Activated naive CD4-positive, alpha-beta T cell treated with anti-CD3 and anti-CD28 coated beads, Interleukin-2, amount 50 U/mL, for 24 hours (primary cell): ENCODE data around the gene CNIH1.
"Not testable (repeated sequence)": the region's sequence is repeated elsewhere in the genome, so short reads cannot be mapped to it uniquely, and the experiment has no call there.

Experiments
- H3K27ac Mint-ChIP-seq: one replicate; pipeline ENCODE4 v1.8.0; 2021; ENCODE audit warnings: mild to moderate bottlenecking, mixed read lengths
- H3K27me3 Mint-ChIP-seq: one replicate; pipeline ENCODE4 v1.8.0; 2021; ENCODE audit warnings: mixed read lengths
- H3K36me3 Mint-ChIP-seq: one replicate; pipeline ENCODE4 v1.8.0; 2021; ENCODE audit warnings: mixed read lengths
- H3K4me1 Mint-ChIP-seq: one replicate; pipeline ENCODE4 v1.8.0; 2021; ENCODE audit warnings: mixed read lengths
- H3K4me3 Mint-ChIP-seq: one replicate; pipeline ENCODE4 v1.8.0; 2021; ENCODE audit warnings: mild to moderate bottlenecking, mixed read lengths
- H3K9me3 Mint-ChIP-seq: one replicate; pipeline ENCODE4 v1.8.0; 2021; ENCODE audit warnings: mixed read lengths

The CNIH1 gene

DNA sequence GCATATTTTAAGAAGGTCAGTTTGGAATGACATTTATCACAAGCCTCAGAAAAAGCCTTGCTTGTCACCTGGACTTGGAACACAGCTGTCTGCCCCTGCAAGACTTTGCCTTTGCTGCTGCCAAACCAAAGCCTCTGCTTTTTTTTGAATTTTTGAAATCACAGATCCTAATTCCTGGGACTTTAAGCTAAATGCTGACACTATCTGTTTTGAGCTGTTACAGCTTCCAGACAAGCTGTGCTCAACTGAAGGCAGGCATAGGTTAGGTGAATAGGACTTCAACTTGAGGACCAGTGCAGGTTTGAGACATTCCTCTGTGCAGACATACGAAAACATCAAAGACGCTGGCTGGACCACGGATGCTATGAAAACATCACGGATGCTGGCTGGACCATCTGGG lies 55.6 kb downstream of the CNIH1 start:
- H3K4me3 Mint-ChIP-seq, result no peak overlapping the region
- no peaks in the 10 kb centered on the region for H3K36me3 Mint-ChIP-seq
- H3K9me3 Mint-ChIP-seq, result no peaks in the 10 kb centered on the region
- no peak overlapping the region for H3K27ac Mint-ChIP-seq
- H3K4me1 Mint-ChIP-seq, result no peaks in the 10 kb centered on the region
- peaks cover 4% of the 10 kb centered on the region for H3K27me3 Mint-ChIP-seq

DNA sequence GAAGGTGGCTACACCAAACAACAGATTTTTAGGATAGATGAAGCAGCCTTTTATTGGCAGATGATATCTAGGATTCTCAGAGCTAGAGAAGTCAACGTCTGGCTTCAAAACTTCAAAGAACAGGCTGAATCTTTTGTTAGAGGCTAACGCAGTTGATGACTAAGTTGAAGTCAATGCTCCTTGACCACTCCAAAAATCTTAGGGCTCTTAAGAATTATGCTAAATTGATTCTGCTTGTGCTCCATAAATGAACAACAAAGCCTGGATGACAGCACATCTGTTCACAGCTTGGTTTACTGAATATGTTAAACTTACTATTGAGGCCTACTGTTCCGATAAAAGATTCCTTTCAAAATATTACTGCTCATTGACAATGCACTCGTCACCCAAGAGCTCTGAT lies 57.3 kb downstream of the CNIH1 start:
- H3K4me1 Mint-ChIP-seq, result no peaks in the 10 kb centered on the region
- no peaks in the 10 kb centered on the region for H3K36me3 Mint-ChIP-seq
- H3K27ac Mint-ChIP-seq, result no peak overlapping the region
- no peaks in the 10 kb centered on the region for H3K9me3 Mint-ChIP-seq
- H3K27me3 Mint-ChIP-seq, result peaks cover 4% of the 10 kb centered on the region
- H3K4me3 Mint-ChIP-seq, result no peak overlapping the region

DNA sequence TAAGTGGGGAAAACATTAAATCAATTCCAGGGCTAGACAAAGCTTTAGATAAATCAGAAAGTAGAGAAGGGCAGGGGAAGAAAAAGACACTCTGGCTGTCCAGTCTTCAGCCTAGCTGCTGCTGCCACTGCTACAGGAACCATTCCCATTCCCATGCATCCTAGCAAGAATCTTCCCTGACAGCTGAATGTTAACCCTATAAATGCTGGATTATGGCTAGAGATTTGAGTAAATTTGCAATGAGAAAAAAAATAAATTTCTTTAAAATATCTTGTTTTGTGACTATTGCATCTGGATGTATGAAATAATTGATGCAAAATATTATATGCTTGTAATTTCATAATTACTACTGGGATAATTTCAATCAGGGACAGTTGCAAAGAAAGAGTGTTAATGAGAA lies 59.4 kb downstream of the CNIH1 start:
- no peak overlapping the region for H3K27ac Mint-ChIP-seq
- no peaks in the 10 kb centered on the region for H3K4me1 Mint-ChIP-seq
- H3K36me3 Mint-ChIP-seq, result no peaks in the 10 kb centered on the region
- H3K4me3 Mint-ChIP-seq, result no peak overlapping the region
- no peaks in the 10 kb centered on the region for H3K9me3 Mint-ChIP-seq
- H3K27me3 Mint-ChIP-seq, result peaks cover 4% of the 10 kb centered on the region

DNA sequence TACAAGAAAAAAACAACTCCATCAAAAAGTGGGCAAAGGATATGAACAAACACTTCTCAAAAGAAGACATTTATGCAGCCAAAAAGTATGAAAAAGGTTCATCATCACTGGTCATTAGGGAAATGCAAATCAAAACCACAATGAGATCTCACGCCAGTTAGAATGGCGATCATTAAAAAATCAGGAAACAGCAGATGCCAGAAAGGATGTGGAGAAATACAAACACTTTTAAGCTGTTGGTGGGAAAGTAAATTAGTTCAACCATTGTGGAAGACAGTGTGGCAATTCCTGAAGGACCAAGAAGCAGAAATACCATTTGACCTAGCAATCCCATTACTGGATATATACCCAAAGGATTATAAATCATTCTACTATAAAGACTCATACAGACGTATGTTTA lies 60.6 kb downstream of the CNIH1 start:
- H3K27ac Mint-ChIP-seq, H3K36me3 Mint-ChIP-seq, H3K4me1 Mint-ChIP-seq, H3K9me3 Mint-ChIP-seq, H3K27me3 Mint-ChIP-seq, H3K4me3 Mint-ChIP-seq: not testable (repeated sequence)

DNA sequence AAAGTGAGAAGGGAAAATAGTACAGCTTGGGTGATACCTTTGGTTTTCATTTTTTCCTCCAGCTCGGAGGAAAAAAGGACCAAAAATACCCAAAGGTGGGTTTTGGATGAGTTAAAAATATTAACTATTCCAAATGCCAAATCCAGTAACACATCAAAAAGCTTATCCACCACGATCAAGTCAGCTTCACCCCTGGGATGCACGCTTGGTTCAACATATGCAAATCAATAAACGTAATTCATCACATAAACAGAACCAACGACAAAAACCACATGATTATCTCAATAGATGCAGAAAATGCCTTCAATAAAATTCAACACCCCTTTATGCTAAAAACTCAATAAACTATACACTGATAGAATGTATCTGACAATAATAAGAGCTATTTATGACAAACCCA lies 62.3 kb downstream of the CNIH1 start:
- H3K27ac Mint-ChIP-seq, H3K4me3 Mint-ChIP-seq, H3K9me3 Mint-ChIP-seq, H3K4me1 Mint-ChIP-seq, H3K27me3 Mint-ChIP-seq, H3K36me3 Mint-ChIP-seq: not testable (repeated sequence)

DNA sequence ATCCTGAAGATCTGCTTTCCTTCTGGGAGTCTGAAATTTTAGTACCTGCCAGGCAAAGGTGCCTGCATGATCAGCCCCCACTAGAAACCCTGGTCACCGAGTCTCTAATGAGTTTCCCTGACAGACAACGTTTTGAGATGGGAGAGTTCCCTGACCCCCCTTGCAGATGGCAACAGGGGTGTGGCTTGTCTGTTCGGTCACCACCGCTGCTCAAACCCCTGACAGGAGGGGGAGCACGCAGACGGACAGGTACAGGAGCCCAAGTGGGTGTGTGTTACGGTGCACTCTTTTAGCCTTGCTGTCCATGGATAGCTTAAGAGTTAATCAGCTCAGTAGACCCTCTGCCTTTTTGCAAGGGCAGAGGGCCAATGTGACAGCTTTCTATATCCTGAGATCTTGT lies 63.7 kb downstream of the CNIH1 start:
- no peaks in the 10 kb centered on the region for H3K4me1 Mint-ChIP-seq
- H3K27me3 Mint-ChIP-seq, result peaks cover 2% of the 10 kb centered on the region

DNA sequence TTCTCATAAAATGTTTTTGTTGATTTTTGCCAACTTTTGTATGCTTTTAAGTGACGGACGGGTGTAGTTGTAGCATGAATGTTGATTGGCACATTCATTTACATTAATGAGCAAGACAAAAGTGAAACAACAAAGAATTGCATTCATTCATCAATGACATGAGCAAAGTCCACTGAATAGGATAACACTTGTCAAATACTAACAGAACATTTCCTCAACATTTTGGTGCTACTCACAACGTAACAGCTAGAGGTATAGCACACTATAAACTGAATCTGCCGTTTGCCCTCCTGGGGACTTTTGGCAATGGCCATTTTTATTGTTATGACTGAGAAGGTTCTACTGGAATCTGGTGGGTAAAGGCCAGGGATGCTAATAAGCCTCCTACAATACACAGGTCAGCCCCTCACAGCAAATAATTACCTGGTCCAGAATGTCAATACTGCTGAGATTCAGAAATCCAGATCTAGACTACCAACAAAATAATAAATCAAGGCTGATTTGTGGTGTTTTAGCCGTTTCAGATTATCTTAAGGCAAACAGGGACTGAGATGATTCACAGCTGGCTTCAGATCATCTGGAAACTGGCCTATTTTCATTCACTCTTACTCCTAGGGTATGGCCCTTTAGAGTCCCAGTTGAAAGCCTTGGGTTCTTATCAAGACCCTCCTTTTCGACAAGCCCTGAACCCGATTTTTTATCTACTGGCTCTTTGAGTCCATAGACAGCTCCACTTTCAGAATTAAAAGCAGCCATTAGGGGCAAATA lies 66.9 kb downstream of the CNIH1 start:
- Mint-ChIP-seq H3K27ac (no peak overlapping the region), H3K36me3 (peaks cover 2% of the 10 kb centered on the region), H3K4me1 (no peaks in the 10 kb centered on the region)

More for the DNA sequence above, 63.7 kb downstream of the CNIH1 start:
- no peaks in the 10 kb centered on the region for H3K9me3 Mint-ChIP-seq
- H3K4me3 Mint-ChIP-seq, result no peak overlapping the region
- H3K36me3 Mint-ChIP-seq, result peaks cover 2% of the 10 kb centered on the region
- H3K27ac Mint-ChIP-seq, result no peak overlapping the region

More for the DNA sequence above, 66.9 kb downstream of the CNIH1 start:
- H3K9me3 Mint-ChIP-seq, result no peaks in the 10 kb centered on the region
- no peak overlapping the region for H3K4me3 Mint-ChIP-seq
- no peaks in the 10 kb centered on the region for H3K27me3 Mint-ChIP-seq
